ENCODE measurements around the gene PIP5KL1. TPM values are rescaled to one million over a fixed set of nuclear protein-coding genes. Genes with fewer than 3 reads are reported as not detected.

The PIP5KL1 gene
- total RNA-seq, 1 experiment from 2014 or later: 21.9 TPM

- Histone ChIP-seq H3K27me3 (ENCODE audit: insufficient read depth, low read depth) (no peaks in the 10 kb centered on the region), H3K4me3 (no peak overlapping the region), H3K4me2 (no peak overlapping the region), H3K27ac (no peak overlapping the region), H2AFZ (no peak overlapping the region), H4K20me1 (ENCODE audit: insufficient read depth) (peaks cover 47% of the 10 kb centered on the region), H3K9me2 (ENCODE audit: insufficient read depth) (no peaks in the 10 kb centered on the region), H3K79me2 (ENCODE audit: low read depth) (peaks cover 35% of the 10 kb centered on the region), H3K9me3 (ENCODE audit: insufficient read depth, low read depth) (no peaks in the 10 kb centered on the region), H3K4me1 (replicated peaks; ENCODE audit: insufficient read depth) (no peaks in the 10 kb centered on the region), H3K36me3 (ENCODE audit: low read depth) (peaks cover 24% of the 10 kb centered on the region; the same call in 1 of the 2 replicates), H3F3A (ENCODE audit: insufficient read depth, low read depth) (peaks cover 37% of the 10 kb centered on the region; the same call in 1 of the 2 replicates)
- POLR2A ChIA-PET (ENCODE audit: unreplicated experiment): no interaction called here
- no peak for TF ChIP-seq CTCF (conservative IDR thresholded peaks at IDR 0.05)
- no peak for TF ChIP-seq EZH2 (IDR thresholded peaks at IDR 0.05; ENCODE audit: low read depth)
- BruUV-seq (replicated peaks): no TSS peak
- CTCF ChIA-PET: interaction anchor here (0.6 kb wide), 1 partner anchor 9 kb away, joined by 8 read pairs; no protein-coding TSS in a partner anchor
- intact Hi-C loops (cut with micrococcal nuclease; ENCODE audit: unreplicated experiment): no loop called here
- DNase-seq: no peak
Observed at GRCh38 chr9:127947841-127948710, 17.5 kb upstream of the PIP5KL1 start.

GRCh38 chr9:127946728-127947127 lies 16.2 kb upstream of the PIP5KL1 start:
- Histone ChIP-seq H3K9me2 (ENCODE audit: insufficient read depth) (no peaks in the 10 kb centered on the region), H3K4me3 (no peak overlapping the region), H4K20me1 (ENCODE audit: insufficient read depth) (peaks cover 44% of the 10 kb centered on the region), H3K4me1 (replicated peaks; ENCODE audit: insufficient read depth) (no peaks in the 10 kb centered on the region), H2AFZ (no peak overlapping the region), H3K27me3 (ENCODE audit: insufficient read depth, low read depth) (no peaks in the 10 kb centered on the region), H3K27ac (no peak overlapping the region), H3K9me3 (ENCODE audit: insufficient read depth, low read depth) (no peaks in the 10 kb centered on the region), H3K4me2 (no peak overlapping the region), H3K36me3 (ENCODE audit: low read depth) (peaks cover 28% of the 10 kb centered on the region; the same call in 1 of the 2 replicates), H3F3A (ENCODE audit: insufficient read depth, low read depth) (peaks cover 41% of the 10 kb centered on the region; the same call in 1 of the 2 replicates), H3K79me2 (ENCODE audit: low read depth) (peaks cover 22% of the 10 kb centered on the region)
- BruUV-seq (replicated peaks): no TSS peak
- ChIA-PET POLR2A (ENCODE audit: unreplicated experiment) (no interaction called here), CTCF (interaction anchor here (0.6 to 0.8 kb wide), 3 partner anchors 21 to 153 kb away, joined by 3 to 5 read pairs (median 3); no protein-coding TSS in a partner anchor)
- no peak for DNase-seq
- TF ChIP-seq EZH2 (IDR thresholded peaks at IDR 0.05; ENCODE audit: low read depth) (no peak), CTCF (conservative IDR thresholded peaks at IDR 0.05) (no peak)
- intact Hi-C loops (cut with micrococcal nuclease; ENCODE audit: unreplicated experiment): no loop called here

GRCh38 chr9:127945942-127946341 lies 15.4 kb upstream of the PIP5KL1 start:
- Histone ChIP-seq H3K79me2 (ENCODE audit: low read depth) (peaks cover 16% of the 10 kb centered on the region), H3K9me3 (ENCODE audit: insufficient read depth, low read depth) (no peaks in the 10 kb centered on the region), H3K4me1 (replicated peaks; ENCODE audit: insufficient read depth) (no peaks in the 10 kb centered on the region), H3F3A (ENCODE audit: insufficient read depth, low read depth) (peaks cover 48% of the 10 kb centered on the region; the same call in 1 of the 2 replicates), H3K4me3 (no peak overlapping the region), H3K4me2 (no peak overlapping the region), H3K36me3 (ENCODE audit: low read depth) (peaks cover 31% of the 10 kb centered on the region; the same call in 1 of the 2 replicates), H3K27ac (no peak overlapping the region), H4K20me1 (ENCODE audit: insufficient read depth) (peaks cover 39% of the 10 kb centered on the region), H3K27me3 (ENCODE audit: insufficient read depth, low read depth) (no peaks in the 10 kb centered on the region), H3K9me2 (ENCODE audit: insufficient read depth) (no peaks in the 10 kb centered on the region), H2AFZ (no peak overlapping the region)
- TF ChIP-seq CTCF (conservative IDR thresholded peaks at IDR 0.05) (no peak), EZH2 (IDR thresholded peaks at IDR 0.05; ENCODE audit: low read depth) (no peak)
- intact Hi-C loops (cut with micrococcal nuclease; ENCODE audit: unreplicated experiment): no loop called here
- DNase-seq: no peak
- ChIA-PET CTCF (interaction anchor here (0.6 to 0.8 kb wide), 2 partner anchors 90 to 154 kb away, joined by 3 to 5 read pairs; no protein-coding TSS in a partner anchor), POLR2A (ENCODE audit: unreplicated experiment) (no interaction called here)
- BruUV-seq (replicated peaks): no TSS peak

Measured in PC-9 (cell line).